ENCODE measurements around the gene SIK2.

SIK2 gene

GRCh38 chr11:111756097-111756496 is 153.8 kb downstream of the SIK2 start:
- no peak for DNase-seq (ENCODE audit: low read depth)
- H3K4me3 ChIP-seq (ENCODE audit: low read depth, low read length), result no peak overlapping the region

GRCh38 chr11:111759376-111759775 is 157.1 kb downstream of the SIK2 start:
- H3K4me3 ChIP-seq (ENCODE audit: low read depth, low read length), result no peak overlapping the region
- TF ChIP-seq CTCF (IDR thresholded peaks at IDR 0.05; ENCODE audit: low read depth, low read length, missing control alignments), result no peak
- DNase-seq (ENCODE audit: low read depth), result no peak

More at GRCh38 chr11:111756097-111756496, 153.8 kb downstream of the SIK2 start:
- no peak for TF ChIP-seq CTCF (IDR thresholded peaks at IDR 0.05; ENCODE audit: low read depth, low read length, missing control alignments)

- H3K4me3 ChIP-seq (ENCODE audit: low read depth, low read length), result no peak overlapping the region
- TF ChIP-seq CTCF (IDR thresholded peaks at IDR 0.05; ENCODE audit: low read depth, low read length, missing control alignments), result no peak
- DNase-seq (ENCODE audit: low read depth), result no peak
Observed at GRCh38 chr11:111759778-111760407, 157.6 kb downstream of the SIK2 start.

DNA sequence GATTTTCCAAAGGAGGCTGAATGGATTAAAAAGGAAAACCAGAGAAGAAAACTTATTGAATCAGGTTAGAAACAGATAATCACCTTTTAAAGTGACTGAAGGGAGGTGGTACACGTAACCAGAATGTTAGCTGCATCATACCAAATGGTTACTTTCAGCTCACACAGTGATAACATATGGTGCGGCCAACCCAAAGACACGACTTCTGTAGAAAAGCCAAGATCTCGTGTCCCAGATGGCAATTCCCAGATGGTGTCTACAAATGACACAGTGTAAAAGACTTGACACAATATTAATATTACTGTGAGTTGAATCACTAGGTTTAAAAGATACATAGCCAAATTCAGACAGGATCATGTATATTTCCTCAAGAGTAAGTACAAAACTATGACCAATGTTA is 158.8 kb downstream of the SIK2 start:
- no peak for TF ChIP-seq CTCF (IDR thresholded peaks at IDR 0.05; ENCODE audit: low read depth, low read length, missing control alignments)
- DNase-seq (ENCODE audit: low read depth), result no peak
- no peak overlapping the region for H3K4me3 ChIP-seq (ENCODE audit: low read depth, low read length)

DNA sequence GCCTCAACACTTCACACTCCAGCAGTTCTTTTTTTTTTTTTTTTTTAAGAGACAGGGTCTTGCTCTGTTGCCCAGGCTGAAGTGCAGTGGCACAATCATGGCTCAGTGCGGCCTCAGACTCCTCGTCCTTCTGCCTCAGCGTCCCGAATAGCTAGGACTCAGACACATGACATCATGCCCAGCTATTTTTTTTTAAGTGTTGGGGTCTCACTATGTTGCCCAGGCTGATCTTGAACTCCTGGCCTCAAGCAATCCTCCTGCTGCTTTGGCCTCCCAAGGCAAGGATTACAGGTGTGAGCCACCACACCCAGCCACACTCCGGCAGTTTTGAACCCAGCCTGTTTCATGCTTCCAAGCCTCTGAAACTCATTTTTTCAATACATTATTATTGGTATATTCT is 160.3 kb downstream of the SIK2 start:
- TF ChIP-seq CTCF (IDR thresholded peaks at IDR 0.05; ENCODE audit: low read depth, low read length, missing control alignments), result no peak
- DNase-seq (ENCODE audit: low read depth), result no peak
- no peak overlapping the region for H3K4me3 ChIP-seq (ENCODE audit: low read depth, low read length)

DNA sequence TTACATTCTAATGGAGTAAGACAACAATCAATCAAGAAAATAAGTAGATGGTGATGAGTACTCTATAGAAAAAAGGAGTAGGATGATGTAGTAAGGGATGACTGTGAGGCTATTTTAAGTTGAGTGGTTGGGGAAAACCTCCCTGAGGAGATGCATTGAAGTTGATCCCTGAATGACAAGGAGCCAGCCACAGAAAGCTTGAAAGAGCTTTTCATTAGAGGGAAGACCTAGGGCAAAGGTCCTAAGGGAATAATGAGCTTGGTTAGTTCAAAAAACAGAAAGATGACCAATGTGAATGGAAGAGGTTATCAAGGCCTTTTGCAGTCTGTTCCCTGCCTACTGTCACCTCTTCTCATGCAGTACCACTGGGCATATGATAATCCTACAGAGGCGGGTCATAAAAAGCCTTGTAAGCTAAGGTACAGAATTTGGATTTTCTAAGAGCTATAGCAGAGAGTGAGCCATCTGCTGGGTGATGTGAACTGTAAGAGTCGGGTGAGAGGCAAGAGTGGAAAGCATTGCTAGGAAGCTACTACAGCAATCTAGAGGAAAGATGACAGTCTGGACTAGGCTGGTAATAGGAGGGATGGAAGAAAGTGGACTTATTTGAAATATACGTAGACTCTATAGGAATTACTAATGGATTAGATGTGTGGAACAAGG is 160.9 kb downstream of the SIK2 start:
- no peak for DNase-seq (ENCODE audit: low read depth)
- no peak overlapping the region for H3K4me3 ChIP-seq (ENCODE audit: low read depth, low read length)
- TF ChIP-seq CTCF (IDR thresholded peaks at IDR 0.05; ENCODE audit: low read depth, low read length, missing control alignments), result no peak

DNA sequence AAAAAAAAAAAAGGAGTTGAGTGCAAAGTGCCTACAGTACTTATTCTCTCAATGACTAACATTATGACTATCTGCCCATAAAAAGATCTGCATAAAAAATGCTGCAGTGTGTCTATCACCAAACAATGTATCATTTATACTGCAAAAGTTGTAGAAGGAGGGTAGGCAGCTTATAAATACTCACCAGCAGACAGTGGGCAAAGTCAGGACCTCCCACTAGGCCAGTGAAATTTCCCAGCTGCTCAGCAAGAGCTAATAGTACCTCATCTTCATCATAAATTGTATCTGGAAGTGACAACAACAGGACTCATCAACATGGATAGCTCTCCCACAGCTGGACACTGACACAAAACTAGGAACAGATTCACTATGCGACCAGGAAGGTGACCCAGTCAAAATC is 162.4 kb downstream of the SIK2 start:
- H3K4me3 ChIP-seq (ENCODE audit: low read depth, low read length), result no peak overlapping the region; the same call in 1 of the 2 replicates
- no peak for TF ChIP-seq CTCF (IDR thresholded peaks at IDR 0.05; ENCODE audit: low read depth, low read length, missing control alignments)
- DNase-seq (ENCODE audit: low read depth), result no peak

Measured in GM12864 (cell line).